Amniotic epithelial cell (primary cell): Measurements from ENCODE around the gene ABCA7.

Source experiments
- DNase-seq: peaks from one replicate; pipeline ENCODE4 v3.0.0-alpha.2; 2010; ENCODE audit warnings: low read depth

The ABCA7 gene

GRCh38 chr19:1004204-1004802, 35.6 kb upstream of the ABCA7 start:
- no peak for DNase-seq

GRCh38 chr19:1004803-1005664, 34.9 kb upstream of the ABCA7 start:
- no peak for DNase-seq

GRCh38 chr19:1006711-1007398, 33.1 kb upstream of the ABCA7 start:
- no peak for DNase-seq

GRCh38 chr19:1007399-1008251, 32.3 kb upstream of the ABCA7 start:
- DNase-seq, result no peak

- DNase-seq, result no peak
Observed at GRCh38 chr19:1008268-1009040, 31.5 kb upstream of the ABCA7 start.

GRCh38 chr19:1009041-1009980, 30.6 kb upstream of the ABCA7 start:
- DNase-seq, result peak; percentile 80

- DNase-seq, result no peak
Observed at GRCh38 chr19:1009981-1010538, 29.8 kb upstream of the ABCA7 start.

GRCh38 chr19:1010586-1011510, 29.1 kb upstream of the ABCA7 start:
- DNase-seq, result no peak

- no peak for DNase-seq
Observed at GRCh38 chr19:1011831-1012333, 28.0 kb upstream of the ABCA7 start.

GRCh38 chr19:1012334-1012733, 27.6 kb upstream of the ABCA7 start:
- DNase-seq, result no peak

- no peak for DNase-seq
Observed at GRCh38 chr19:1013218-1013617, 26.7 kb upstream of the ABCA7 start.

- no peak for DNase-seq
Observed at GRCh38 chr19:1014161-1015060, 25.5 kb upstream of the ABCA7 start.

GRCh38 chr19:1015061-1015781, 24.7 kb upstream of the ABCA7 start:
- no peak for DNase-seq

GRCh38 chr19:1015782-1016646, 23.9 kb upstream of the ABCA7 start:
- no peak for DNase-seq

GRCh38 chr19:1016647-1017114, 23.2 kb upstream of the ABCA7 start:
- peak; percentile 68 for DNase-seq
